Keratinocyte (primary cell): Measurements from ENCODE around the gene ST6GAL1. TPM values are rescaled to one million over a fixed set of nuclear protein-coding genes. Genes with fewer than 3 reads are reported as not detected.

ENCODE experiments used
- DNase-seq: peaks from one replicate; pipeline ENCODE4 v3.0.0-alpha.2; 2011; ENCODE audit warnings: low read depth, missing footprints, low spot score
- FAIRE-seq: peaks from 2 replicates; lab custom pipeline; 2011; peaks lifted over from hg19 to GRCh38; lab: Jason Lieb, UNC
- H2AFZ ChIP-seq: 2 replicates; pipeline ENCODE4 v1.6.0; 2012; ENCODE audit warnings: low read length, control low read depth, inconsistent platforms; ENCODE audit not compliant: control insufficient read depth
- H3K27ac ChIP-seq: 2 replicates; pipeline ENCODE4 v1.5.1; 2011; ENCODE audit warnings: low read length; ENCODE audit not compliant: control insufficient read depth, insufficient read depth
- H3K27me3 ChIP-seq: 3 replicates; pipeline ENCODE4 v1.6.0; 2011; ENCODE audit warnings: low read length; ENCODE audit not compliant: control insufficient read depth, insufficient read depth; ENCODE audit errors: extremely low read depth
- H3K36me3 ChIP-seq, 2 experiments: 2 replicates in 1 of 2; 3 replicates in 1 of 2; pipeline ENCODE4 v1.5.1; 2011; ENCODE audit warnings: low read length in 2 of 2, mild to moderate bottlenecking in 1 of 2; ENCODE audit not compliant: control insufficient read depth in 2 of 2, insufficient read depth in 2 of 2; ENCODE audit errors: extremely low read depth in 1 of 2
- H3K4me1 ChIP-seq: 3 replicates; pipeline ENCODE4 v1.5.1; 2011; ENCODE audit warnings: low read length; ENCODE audit not compliant: control insufficient read depth, insufficient read depth; ENCODE audit errors: extremely low read depth
- H3K4me2 ChIP-seq: 3 replicates; pipeline ENCODE4 v1.6.0; 2011; ENCODE audit warnings: low read depth, low read length; ENCODE audit not compliant: control insufficient read depth, insufficient read depth; ENCODE audit errors: extremely low read depth
- H3K4me3 ChIP-seq, 3 experiments: fragments of 200-600 bp in 1 of 3; sonication (generic) in 1 of 3; 2 replicates in 2 of 3; 3 replicates in 1 of 3; pipeline ENCODE4 v1.5.1; 2011 to 2016; ENCODE audit warnings: low read length in 3 of 3, mild to moderate bottlenecking in 3 of 3, control low read depth in 2 of 3, inconsistent platforms in 1 of 3, low read depth in 1 of 3, mixed read lengths in 1 of 3, mixed run types in 1 of 3, moderate library complexity in 1 of 3; ENCODE audit not compliant: control insufficient read depth in 2 of 3, insufficient read depth in 2 of 3; ENCODE audit errors: extremely low read depth in 1 of 3
- H3K79me2 ChIP-seq: 2 replicates; pipeline ENCODE4 v1.6.0; 2012; ENCODE audit warnings: low read length; ENCODE audit not compliant: control insufficient read depth, insufficient read depth
- H3K9ac ChIP-seq: 3 replicates; pipeline ENCODE4 v1.6.0; 2011; ENCODE audit warnings: low read length; ENCODE audit not compliant: control insufficient read depth, insufficient read depth; ENCODE audit errors: extremely low read depth
- H3K9me1 ChIP-seq: 3 replicates; pipeline ENCODE4 v1.6.0; 2011; ENCODE audit warnings: low read length; ENCODE audit not compliant: control insufficient read depth, insufficient read depth; ENCODE audit errors: extremely low read depth
- H3K9me3 ChIP-seq: 2 replicates; pipeline ENCODE4 v1.5.1; 2012; ENCODE audit warnings: low read depth, low read length; ENCODE audit not compliant: control insufficient read depth
- H4K20me1 ChIP-seq: 3 replicates; pipeline ENCODE4 v1.6.0; 2011; ENCODE audit warnings: low read length; ENCODE audit not compliant: control insufficient read depth, insufficient read depth; ENCODE audit errors: extremely low read depth
- EZH2 ChIP-seq: IDR thresholded peaks from one replicate; pipeline ENCODE4 v1.6.1; 2012; ENCODE audit warnings: inconsistent platforms, mild to moderate bottlenecking, low read length, moderate library complexity
- dilution Hi-C: fragments of 300-500 bp; cut with MboI; formaldehyde crosslinking; loops from one replicate; pipeline ENCODE4 v1.7.0; 2020; ENCODE audit warnings: low sequenced_read_pairs; ENCODE audit not compliant: extremely low pct_ligation_motif_present
- polyA plus RNA-seq, 5 experiments: library from polyadenylated mRNA; depleted of rRNA in 3 of 5; stranded (reverse) in 3 of 5; stranded (forward) in 1 of 5; unstranded in 1 of 5; fragments of >200 nt; gene quantifications; 1 replicate in 1 of 5; 2 replicates in 3 of 5; 3 replicates in 1 of 5; pipeline versions ENCODE4 v1.2.1 to v1.2.3, GENCODE V29; 2011 to 2012; ENCODE audit warnings: missing spikeins in 2 of 5, low read depth in 1 of 5, low replicate concordance in 1 of 5
- TF ChIP-seq, protein P1 (sequence below), 3 experiments: IDR thresholded peaks in 1 of 3; conservative IDR thresholded peaks in 1 of 3; optimal IDR thresholded peaks in 1 of 3; 2 replicates in 2 of 3; 3 replicates in 1 of 3; pipeline versions ENCODE3 to v1.5.1; 2011; ENCODE audit warnings: low read length in 3 of 3, mild to moderate bottlenecking in 3 of 3, moderate library complexity in 2 of 3, control low read depth in 1 of 3, inconsistent platforms in 1 of 3; ENCODE audit not compliant: insufficient read depth in 2 of 3; ENCODE audit errors: extremely low read depth in 1 of 3

ST6GAL1 gene
- polyA plus RNA-seq, 1 donor (not counting 4 experiments of a cell fraction or from before 2014, with no cell fraction given), result 7.5 TPM

DNA sequence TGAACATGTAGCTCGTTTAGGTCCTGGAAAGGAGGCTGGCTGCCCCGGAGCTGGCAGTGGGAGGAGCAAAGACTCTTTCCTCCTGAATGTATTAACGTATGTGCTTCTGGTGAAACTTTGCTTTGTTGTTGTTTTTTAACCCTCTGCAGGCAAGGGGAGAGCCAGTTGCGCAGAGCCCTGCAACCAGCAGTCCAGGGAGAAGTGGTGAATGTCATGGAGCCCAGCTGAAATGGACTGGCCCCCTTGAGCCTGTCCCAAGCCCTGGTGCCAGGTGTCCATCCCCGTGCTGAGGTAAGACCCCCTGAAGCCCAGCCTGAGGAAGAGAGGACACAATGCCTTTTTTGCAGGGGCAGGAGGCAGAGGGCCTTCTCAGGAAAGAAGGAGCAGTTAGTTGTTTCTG is 33.3 kb downstream of the ST6GAL1 start:
- Histone ChIP-seq H3K27ac (no peak overlapping the region), H3K9me1 (no peaks in the 10 kb centered on the region), H3K9me3 (no peaks in the 10 kb centered on the region), H3K4me2 (no peak overlapping the region), H3K36me3 (peaks cover 0 to 1% of the 10 kb centered on the region in 2 experiments), H2AFZ (no peak overlapping the region), H3K4me1 (no peaks in the 10 kb centered on the region), H3K9ac (no peak overlapping the region), H4K20me1 (no peaks in the 10 kb centered on the region), H3K79me2 (no peaks in the 10 kb centered on the region), H3K4me3 (no peak overlapping the region), H3K27me3 (no peaks in the 10 kb centered on the region)
- no peak for TF ChIP-seq EZH2
- TF ChIP-seq, protein P1, sequence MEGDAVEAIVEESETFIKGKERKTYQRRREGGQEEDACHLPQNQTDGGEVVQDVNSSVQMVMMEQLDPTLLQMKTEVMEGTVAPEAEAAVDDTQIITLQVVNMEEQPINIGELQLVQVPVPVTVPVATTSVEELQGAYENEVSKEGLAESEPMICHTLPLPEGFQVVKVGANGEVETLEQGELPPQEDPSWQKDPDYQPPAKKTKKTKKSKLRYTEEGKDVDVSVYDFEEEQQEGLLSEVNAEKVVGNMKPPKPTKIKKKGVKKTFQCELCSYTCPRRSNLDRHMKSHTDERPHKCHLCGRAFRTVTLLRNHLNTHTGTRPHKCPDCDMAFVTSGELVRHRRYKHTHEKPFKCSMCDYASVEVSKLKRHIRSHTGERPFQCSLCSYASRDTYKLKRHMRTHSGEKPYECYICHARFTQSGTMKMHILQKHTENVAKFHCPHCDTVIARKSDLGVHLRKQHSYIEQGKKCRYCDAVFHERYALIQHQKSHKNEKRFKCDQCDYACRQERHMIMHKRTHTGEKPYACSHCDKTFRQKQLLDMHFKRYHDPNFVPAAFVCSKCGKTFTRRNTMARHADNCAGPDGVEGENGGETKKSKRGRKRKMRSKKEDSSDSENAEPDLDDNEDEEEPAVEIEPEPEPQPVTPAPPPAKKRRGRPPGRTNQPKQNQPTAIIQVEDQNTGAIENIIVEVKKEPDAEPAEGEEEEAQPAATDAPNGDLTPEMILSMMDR (optimal IDR thresholded peaks at IDR 0.05 in 1 of 3, IDR thresholded peaks at IDR 0.05 in 1 of 3, conservative IDR thresholded peaks at IDR 0.05 in 1 of 3; ENCODE audit: extremely low read depth in 1 of 3, insufficient read depth in 2 of 3, low read length in 3 of 3), result no peak
- dilution Hi-C loops, result no loop called here
- DNase-seq (no peak), FAIRE-seq (no peak)

DNA sequence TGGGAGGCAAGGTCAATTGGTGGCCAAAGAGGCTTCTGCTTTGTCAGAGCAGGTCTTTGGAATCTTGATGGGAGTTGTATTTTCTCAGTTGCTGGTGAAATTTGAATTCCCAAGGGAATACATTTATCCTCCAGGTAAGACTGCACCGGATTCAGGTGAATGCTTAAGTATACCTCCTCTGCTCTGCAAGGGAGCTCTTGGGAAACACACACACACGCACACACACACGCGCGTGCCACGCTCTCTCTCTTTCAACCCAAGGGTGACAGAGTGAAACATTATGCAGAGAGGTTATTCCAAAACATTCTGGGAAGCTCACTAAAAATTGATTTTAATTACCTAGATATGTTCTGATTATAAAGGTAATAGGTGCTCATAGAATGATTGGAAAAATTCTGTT is 33.7 kb downstream of the ST6GAL1 start:
- no peak for DNase-seq
- Histone ChIP-seq H4K20me1 (no peaks in the 10 kb centered on the region), H3K4me3 (no peak overlapping the region), H3K9me1 (no peaks in the 10 kb centered on the region), H3K9ac (no peak overlapping the region), H3K79me2 (no peaks in the 10 kb centered on the region), H3K36me3 (peaks cover 0 to 1% of the 10 kb centered on the region in 2 experiments), H3K9me3 (no peaks in the 10 kb centered on the region), H3K27ac (no peak overlapping the region), H2AFZ (no peak overlapping the region), H3K4me2 (no peak overlapping the region), H3K4me1 (no peaks in the 10 kb centered on the region), H3K27me3 (no peaks in the 10 kb centered on the region)
- FAIRE-seq, result no peak
- dilution Hi-C loops, result no loop called here
- TF ChIP-seq, protein P1 (optimal IDR thresholded peaks at IDR 0.05 in 1 of 3, IDR thresholded peaks at IDR 0.05 in 1 of 3, conservative IDR thresholded peaks at IDR 0.05 in 1 of 3; ENCODE audit: extremely low read depth in 1 of 3, insufficient read depth in 2 of 3, low read length in 3 of 3), result no peak
- no peak for TF ChIP-seq EZH2
